Fibroblast of skin of left quadriceps (primary cell): Measurements from ENCODE around the gene ALDH3B2.
"Not testable (repeated sequence)": the region's sequence is repeated elsewhere in the genome, so short reads cannot be mapped to it uniquely, and the experiment has no call there.

Experiments
- DNase-seq, 2 experiments: peaks; one replicate each; pipeline ENCODE4 v3.0.0-alpha.2; 2013; ENCODE audit warnings: low read depth in 2 of 2

Gene ALDH3B2

DNA sequence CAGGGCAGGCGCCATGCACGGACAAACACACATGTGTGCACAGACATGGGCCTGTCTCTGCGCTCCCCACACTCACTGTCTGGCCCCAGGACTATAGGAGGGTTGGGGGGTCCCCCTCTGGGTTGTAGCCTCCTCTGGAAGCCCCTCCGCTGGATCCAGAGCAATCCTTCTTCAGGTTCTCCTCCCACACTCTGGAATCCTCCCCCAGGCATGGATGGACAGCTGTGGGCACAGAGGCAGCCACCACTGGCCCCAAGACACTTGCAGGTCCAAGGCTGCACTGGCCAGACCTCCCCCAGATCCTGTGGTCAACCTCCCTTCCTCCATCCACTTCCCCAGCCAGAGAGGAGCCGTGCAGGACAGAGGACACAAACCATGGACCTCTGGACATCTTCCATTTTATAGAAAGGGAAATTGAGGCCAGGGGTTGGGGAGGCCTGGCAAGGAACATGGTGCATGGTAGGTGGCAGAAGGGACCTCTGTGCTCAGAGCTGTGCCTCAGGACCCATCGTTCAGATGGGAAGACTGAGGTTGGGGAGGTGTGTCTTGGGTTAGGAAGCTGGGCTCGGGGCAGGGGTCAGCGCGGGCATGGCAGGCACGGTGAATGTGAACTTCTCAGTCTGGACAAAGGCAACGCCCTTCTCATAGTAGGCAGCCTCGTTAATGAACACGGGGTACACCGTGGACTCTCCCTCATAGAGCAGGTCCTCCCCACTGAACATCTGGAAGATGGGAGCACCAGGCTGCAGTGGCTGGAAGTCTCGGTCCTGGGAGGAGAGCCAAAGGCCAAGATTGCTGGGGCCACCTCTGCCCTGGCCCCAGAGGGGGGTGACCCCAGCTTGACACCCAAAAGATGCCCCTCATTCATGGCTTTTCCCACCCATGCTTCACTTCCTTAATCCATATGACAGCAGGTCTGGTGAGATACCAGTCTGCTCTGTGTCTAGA lies 32.0 kb downstream of the ALDH3B2 start:
- no peak for DNase-seq

DNA sequence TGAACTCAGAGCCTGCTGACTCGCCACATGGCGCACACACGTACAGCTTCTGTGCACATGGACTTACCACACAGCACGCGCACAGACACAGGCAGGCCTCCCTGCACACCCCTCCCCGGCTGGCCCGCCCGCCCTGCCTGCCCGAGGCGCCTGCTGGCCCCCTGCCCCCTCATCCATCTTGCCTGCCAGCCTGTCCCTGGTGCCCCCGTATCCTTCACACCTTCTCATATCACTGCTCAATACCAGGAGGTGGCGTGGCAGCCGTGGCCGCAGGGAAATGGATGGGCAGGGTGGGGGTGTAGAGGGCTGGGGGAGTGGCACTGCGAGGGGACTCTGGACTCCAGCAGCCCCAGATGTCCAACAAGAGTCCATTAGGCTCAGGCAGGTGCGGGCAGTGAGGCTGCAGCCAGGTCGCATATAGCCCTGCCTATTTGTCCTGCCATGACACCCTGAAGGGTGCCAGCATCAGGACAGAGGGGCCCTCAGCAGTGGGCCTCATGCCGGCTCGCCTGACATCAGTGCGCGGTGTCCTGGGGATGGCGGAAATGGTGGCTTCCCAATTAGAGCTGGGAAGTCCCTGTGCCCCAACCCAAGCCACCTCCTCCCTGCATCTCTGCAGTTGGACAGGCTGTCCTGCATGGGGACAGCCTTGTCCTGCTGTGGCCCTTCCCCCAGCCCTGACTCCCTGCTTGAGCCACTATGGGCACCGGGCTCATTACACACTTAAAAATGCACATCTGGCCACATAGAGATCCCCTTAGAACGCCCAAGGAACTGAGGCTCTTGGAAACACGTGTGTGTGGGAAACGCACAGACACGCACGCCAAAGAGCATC lies 32.9 kb downstream of the ALDH3B2 start:
- DNase-seq = no peak

- no peak for DNase-seq
Observed at GRCh38 chr11:67640758-67641337, 33.6 kb downstream of the ALDH3B2 start.

DNA sequence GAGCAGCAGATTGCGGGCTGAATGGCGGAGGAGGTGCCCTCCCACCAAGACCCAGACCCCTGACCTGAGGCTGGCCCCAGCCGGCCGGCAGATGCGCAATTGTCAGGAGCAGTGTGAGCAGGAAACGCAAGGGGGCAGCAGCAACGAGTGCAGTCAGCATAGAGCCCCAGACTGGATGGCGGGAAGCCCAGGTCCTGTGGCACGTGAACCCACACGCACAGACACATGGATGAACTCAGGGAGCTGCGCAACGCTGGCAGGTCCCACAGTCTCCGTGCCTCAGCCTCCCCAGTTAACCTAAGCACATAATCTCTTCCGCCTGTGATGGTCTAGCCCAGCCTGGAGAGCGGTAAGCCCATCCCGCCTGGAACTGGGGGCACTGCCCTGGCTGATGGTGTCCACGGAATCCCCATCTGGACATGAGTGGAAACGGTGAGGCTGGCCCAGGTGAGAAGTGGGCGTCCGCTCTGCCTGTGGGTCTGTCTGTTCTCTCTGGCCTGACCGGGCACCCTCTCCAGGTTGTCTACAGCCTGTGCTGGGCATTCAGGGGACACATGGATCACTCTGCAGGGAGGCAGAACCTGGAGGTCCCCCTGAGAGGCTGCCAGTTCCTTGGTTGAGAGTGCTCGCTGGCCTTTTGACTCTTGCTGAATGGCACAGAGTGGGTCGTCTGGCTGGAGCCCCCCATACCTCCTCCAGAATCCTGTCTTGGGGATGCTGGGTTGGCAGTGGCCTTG lies 34.2 kb downstream of the ALDH3B2 start:
- no peak for DNase-seq

DNA sequence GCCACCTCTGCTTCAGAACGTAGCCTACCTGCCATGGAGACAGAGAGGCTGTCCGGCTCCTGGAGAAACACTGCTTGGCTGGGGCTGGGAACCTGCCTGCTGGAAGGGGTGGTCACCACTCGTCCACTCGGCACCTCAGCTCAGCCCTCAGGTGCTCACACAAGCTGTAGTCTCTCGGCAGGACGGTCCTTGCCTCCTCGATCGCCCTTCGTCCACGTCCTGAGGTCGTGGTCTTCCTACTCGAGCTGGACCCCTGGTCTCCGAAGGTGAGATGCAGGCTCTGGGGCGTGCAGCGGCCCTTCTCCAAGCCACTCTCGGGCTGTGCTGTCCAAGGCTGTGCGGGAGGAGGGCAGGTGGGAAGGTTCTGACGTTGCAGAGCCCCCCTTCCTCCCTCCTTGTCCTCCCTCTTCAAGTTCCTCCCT lies 35.0 kb downstream of the ALDH3B2 start, which contains the start of gene TBX10:
Gene TBX10, minus strand, starts transcription at position 326 of the 422 bp plus-strand sequence. Its CDS starts 291 bp downstream, at position 35.
- DNase-seq = no peak

GRCh38 chr11:67638535-67639437 lies 35.6 kb downstream of the ALDH3B2 start:
- DNase-seq = no peak

DNA sequence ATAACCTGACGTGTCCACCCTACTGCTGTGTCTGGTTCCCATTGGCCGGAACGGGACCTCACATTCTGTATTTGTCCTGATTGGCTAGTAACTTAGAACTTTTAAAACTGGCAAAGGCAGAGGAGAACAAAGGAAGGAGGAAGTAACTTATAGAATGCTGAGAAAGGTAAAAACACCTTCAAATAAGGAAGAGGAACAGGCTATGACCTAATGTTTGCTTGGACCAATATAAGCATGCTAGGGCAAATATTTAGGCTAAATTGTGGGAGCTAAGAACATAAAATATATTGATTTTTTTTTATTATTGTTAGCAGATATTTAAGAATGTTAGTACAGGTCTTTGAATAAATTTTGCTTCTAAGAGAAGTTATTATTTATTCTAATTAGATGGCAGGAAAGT lies 37.0 kb downstream of the ALDH3B2 start:
- not testable (repeated sequence) for DNase-seq

GRCh38 chr11:67636962-67637361 lies 37.5 kb downstream of the ALDH3B2 start:
- no peak for DNase-seq

- DNase-seq = no peak
Observed at GRCh38 chr11:67635231-67635521, 39.2 kb downstream of the ALDH3B2 start.

GRCh38 chr11:67634366-67635230 lies 39.8 kb downstream of the ALDH3B2 start:
- no peak for DNase-seq

- DNase-seq = no peak
Observed at GRCh38 chr11:67633758-67634365, 40.6 kb downstream of the ALDH3B2 start.

DNA sequence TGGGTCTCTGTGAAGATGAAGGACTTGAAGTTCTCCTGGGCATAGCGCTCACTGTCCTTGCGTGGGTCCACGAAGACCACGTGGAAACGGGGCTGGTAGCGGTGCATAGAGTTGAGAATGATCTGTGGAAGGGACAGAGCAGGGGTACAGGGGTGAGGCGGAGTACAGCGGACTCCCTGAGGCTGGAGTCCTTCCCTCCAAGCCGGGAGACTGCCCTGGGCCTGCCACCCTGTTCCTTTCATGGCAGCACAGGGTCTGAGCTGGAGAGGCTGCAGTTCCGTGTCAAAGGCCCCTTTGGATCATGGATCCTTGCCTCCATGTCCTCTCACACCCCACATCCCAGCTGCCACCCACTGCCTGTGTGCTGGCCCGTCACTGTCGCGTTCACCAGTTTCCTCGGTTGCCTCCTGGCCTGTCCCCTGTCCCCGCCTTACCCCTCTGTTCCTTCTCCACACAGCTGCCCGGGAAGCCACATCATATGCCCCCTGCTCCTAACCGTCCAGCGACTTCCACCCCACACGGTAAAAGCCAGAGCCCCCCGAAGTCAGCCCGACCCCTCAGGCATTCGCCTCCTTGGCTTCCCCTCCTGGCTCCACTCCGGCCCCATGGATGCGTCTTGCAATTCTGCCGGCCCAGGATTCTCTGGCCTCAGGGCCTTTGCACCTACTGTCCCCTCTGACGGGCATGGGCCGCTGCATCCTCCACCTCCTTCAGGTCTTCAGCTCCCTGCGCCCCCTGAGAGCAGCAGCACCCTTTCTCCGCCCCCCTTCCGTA lies 41.3 kb downstream of the ALDH3B2 start:
- no peak for DNase-seq

DNA sequence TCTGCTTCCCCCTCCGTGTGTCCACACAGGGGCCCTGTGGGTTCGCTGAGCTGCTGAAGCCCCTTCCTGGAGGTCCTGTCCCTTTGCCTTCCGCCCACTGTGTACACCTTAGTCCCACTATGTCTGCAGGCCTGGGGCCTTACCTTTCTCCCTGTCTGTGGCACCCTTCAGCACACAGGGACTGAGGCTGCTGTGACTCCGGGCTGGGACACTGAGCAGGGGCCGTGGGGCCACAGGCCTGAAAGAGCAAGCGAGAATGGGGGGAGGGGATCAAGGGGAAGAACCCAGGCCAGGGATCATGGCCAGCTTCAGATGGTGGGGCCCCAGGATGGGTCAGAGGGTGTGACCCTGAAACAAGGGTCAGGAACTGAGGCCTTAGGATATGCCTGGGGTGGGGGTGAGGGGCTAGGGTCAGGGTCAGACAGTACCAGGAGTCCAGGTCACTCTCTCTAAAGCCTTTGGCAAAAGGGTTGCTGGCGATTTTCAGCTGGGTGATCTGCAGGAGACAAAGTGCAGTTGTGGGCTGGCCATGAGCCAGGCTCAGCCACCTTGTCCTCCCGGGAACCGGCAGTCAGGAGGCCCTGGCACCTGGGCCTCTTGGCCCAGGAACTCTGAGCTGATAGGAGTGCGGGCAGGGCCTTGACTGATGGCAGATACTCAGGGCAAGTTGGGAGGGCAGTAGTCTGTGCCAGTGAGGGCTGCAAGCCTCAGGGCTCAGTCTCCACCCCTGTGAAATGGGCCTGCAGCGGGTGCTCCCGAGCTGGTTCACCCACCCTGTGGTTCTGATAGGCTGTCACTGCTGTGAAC lies 42.0 kb downstream of the ALDH3B2 start:
- no peak for DNase-seq

- no peak for DNase-seq
Observed at GRCh38 chr11:67631853-67632174, 42.6 kb downstream of the ALDH3B2 start.

DNA sequence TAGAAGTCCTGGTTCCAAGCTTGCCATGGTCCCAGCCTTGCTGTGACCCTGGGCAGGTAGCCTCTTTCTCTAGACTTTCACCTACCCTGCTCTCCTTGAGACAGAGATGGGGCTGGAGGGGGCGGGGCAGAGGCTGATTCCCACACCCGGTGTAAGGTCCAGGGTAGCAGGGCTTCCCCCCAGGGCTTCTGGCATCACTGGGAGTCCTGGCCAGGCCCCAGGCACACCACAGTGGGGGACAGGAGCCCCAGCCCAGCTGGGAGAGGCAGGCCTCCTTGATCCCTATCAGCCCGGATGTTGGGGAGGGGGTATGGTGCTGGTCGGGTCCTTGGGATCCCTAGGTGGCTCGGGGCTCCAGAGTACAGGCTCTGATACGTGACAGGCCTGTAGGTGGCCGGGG lies 43.0 kb downstream of the ALDH3B2 start:
- DNase-seq = no peak

DNA sequence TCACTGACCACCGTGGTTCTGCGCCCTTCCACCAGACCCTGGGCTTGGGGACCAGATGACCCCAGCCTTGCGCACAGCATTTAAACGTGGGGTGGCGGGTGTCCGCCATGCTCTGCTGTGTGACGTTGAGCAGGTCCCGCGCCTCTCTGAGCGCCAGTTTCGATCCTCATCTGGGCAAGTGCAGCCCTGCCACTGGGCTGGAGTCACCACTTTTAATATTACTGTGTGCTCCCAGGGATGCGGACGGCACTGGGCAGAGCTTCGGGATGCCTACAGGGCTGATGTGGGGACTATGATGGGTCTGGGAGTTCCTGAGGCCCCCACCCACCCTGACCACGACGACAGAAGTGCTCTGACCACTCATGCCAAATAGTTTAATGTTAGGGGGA lies 43.5 kb downstream of the ALDH3B2 start:
- DNase-seq = no peak

GRCh38 chr11:67630228-67630942 lies 44.0 kb downstream of the ALDH3B2 start:
- DNase-seq = peak; percentile 92
